ENCODE results near the gene GPRIN1.

- TF ChIP-seq, protein P1, sequence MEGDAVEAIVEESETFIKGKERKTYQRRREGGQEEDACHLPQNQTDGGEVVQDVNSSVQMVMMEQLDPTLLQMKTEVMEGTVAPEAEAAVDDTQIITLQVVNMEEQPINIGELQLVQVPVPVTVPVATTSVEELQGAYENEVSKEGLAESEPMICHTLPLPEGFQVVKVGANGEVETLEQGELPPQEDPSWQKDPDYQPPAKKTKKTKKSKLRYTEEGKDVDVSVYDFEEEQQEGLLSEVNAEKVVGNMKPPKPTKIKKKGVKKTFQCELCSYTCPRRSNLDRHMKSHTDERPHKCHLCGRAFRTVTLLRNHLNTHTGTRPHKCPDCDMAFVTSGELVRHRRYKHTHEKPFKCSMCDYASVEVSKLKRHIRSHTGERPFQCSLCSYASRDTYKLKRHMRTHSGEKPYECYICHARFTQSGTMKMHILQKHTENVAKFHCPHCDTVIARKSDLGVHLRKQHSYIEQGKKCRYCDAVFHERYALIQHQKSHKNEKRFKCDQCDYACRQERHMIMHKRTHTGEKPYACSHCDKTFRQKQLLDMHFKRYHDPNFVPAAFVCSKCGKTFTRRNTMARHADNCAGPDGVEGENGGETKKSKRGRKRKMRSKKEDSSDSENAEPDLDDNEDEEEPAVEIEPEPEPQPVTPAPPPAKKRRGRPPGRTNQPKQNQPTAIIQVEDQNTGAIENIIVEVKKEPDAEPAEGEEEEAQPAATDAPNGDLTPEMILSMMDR (IDR thresholded peaks at IDR 0.05): no peak
- no peak for TF ChIP-seq EZH2 (IDR thresholded peaks at IDR 0.05; ENCODE audit: borderline replicate concordance, insufficient read depth, low read depth, low read length, poor library complexity, severe bottlenecking)
Observed at GRCh38 chr5:176625512-176625911, 15.6 kb upstream of the GPRIN1 start.

Data from B cell (primary cell).